PC-9 (cell line): ENCODE measurements around the gene CRYGS.

ENCODE experiments used
- CTCF ChIP-seq: fragments of 200-600 bp; sonication (generic); conservative IDR thresholded peaks from 2 replicates; pipeline ENCODE4 v1.6.1; 2017; ENCODE audit warnings: mixed run types, antibody characterized with exemption, mild to moderate bottlenecking, moderate library complexity
- EZH2 ChIP-seq: fragments of 200-600 bp; sonication (generic); IDR thresholded peaks from 2 replicates; pipeline ENCODE4 v1.8.0; 2017; ENCODE audit warnings: antibody characterized with exemption, low read depth

GRCh38 chr3:186523434-186523833 is 20.7 kb downstream of the CRYGS start:
- TF ChIP-seq EZH2, result no peak
- no peak for TF ChIP-seq CTCF
